PC-9 (cell line): ENCODE data around the gene PRRX1.

ENCODE experiments used
- EZH2 ChIP-seq: fragments of 200-600 bp; sonication (generic); IDR thresholded peaks from 2 replicates; pipeline ENCODE4 v1.8.0; 2017; ENCODE audit warnings: antibody characterized with exemption, low read depth
- TF ChIP-seq, protein P1 (sequence below): fragments of 200-600 bp; sonication (generic); conservative IDR thresholded peaks from 2 replicates; pipeline ENCODE4 v1.6.1; 2017; ENCODE audit warnings: mixed run types, antibody characterized with exemption, mild to moderate bottlenecking, moderate library complexity

DNA sequence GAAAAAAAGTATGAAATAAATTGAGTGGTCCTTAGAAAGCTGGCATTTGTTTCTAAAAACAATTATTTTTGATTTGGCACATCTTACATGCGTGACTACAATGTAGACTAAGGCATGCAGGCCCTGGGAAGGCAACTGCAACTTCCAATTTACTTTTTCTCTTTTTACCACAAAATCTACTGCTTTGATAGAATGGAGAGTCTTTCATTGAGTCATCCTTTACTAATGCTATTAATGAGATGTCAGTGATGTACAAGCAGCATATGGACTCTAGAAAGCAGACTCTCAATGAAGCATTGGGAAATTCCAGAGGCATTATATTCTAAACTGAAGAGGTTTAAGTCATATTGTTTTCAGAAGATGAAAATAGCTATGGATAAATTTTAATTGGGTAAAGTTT, 29.6 kb upstream of the PRRX1 start:
- TF ChIP-seq, protein P1, sequence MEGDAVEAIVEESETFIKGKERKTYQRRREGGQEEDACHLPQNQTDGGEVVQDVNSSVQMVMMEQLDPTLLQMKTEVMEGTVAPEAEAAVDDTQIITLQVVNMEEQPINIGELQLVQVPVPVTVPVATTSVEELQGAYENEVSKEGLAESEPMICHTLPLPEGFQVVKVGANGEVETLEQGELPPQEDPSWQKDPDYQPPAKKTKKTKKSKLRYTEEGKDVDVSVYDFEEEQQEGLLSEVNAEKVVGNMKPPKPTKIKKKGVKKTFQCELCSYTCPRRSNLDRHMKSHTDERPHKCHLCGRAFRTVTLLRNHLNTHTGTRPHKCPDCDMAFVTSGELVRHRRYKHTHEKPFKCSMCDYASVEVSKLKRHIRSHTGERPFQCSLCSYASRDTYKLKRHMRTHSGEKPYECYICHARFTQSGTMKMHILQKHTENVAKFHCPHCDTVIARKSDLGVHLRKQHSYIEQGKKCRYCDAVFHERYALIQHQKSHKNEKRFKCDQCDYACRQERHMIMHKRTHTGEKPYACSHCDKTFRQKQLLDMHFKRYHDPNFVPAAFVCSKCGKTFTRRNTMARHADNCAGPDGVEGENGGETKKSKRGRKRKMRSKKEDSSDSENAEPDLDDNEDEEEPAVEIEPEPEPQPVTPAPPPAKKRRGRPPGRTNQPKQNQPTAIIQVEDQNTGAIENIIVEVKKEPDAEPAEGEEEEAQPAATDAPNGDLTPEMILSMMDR, result no peak
- no peak for TF ChIP-seq EZH2
